Spleen (tissue), 11 donors: Measurements from ENCODE around the gene LAIR2. TPM values are rescaled to one million over a fixed set of nuclear protein-coding genes. Genes with fewer than 3 reads are reported as not detected.

Source experiments
- DNase-seq: peaks from one replicate; pipeline ENCODE4 v3.0.0-alpha.2; 2020
- H3K27ac ChIP-seq, 8 donors: fragments of 200-600 bp; sonication (generic) in 7 of 8; 1 replicate in 4 of 8; 2 replicates in 4 of 8; pipeline versions ENCODE4 v1.5.0 to v1.8.0; 2016 to 2021; ENCODE audit warnings: inconsistent platforms in 4 of 8, mild to moderate bottlenecking in 4 of 8, moderate library complexity in 1 of 8
- H3K27me3 ChIP-seq, 7 donors: fragments of 200-600 bp; sonication (generic) in 6 of 7; replicated peaks in 1 of 7; 1 replicate in 4 of 7; 2 replicates in 3 of 7; pipeline versions ENCODE4 v1.5.0 to v1.8.0; 2016 to 2021; ENCODE audit warnings: inconsistent platforms in 3 of 7, mild to moderate bottlenecking in 1 of 7
- H3K36me3 ChIP-seq, 6 donors: fragments of 200-600 bp; sonication (generic) in 5 of 6; 1 replicate in 4 of 6; 2 replicates in 2 of 6; pipeline versions ENCODE4 v1.5.0 to v1.8.0; 2016 to 2021; ENCODE audit warnings: inconsistent platforms in 2 of 6
- H3K4me1 ChIP-seq, 6 donors: fragments of 200-600 bp; sonication (generic) in 5 of 6; 1 replicate in 3 of 6; 2 replicates in 3 of 6; pipeline versions ENCODE4 v1.5.0 to v1.8.0; 2016 to 2021; ENCODE audit warnings: inconsistent platforms in 3 of 6
- H3K4me3 ChIP-seq, 8 donors: fragments of 200-600 bp; sonication (generic) in 7 of 8; 1 replicate in 4 of 8; 2 replicates in 4 of 8; pipeline versions ENCODE4 v1.5.0 to v1.8.0; 2016 to 2021; ENCODE audit warnings: inconsistent platforms in 4 of 8, mild to moderate bottlenecking in 4 of 8, moderate library complexity in 2 of 8
- H3K9me3 ChIP-seq, 8 donors: fragments of 200-600 bp; sonication (generic) in 7 of 8; 1 replicate in 4 of 8; 2 replicates in 4 of 8; pipeline versions ENCODE4 v1.5.0 to v1.8.0; 2016 to 2021; ENCODE audit warnings: inconsistent platforms in 4 of 8
- CTCF ChIP-seq, 11 experiments: fragments of 200-600 bp in 7 of 11; fragments of 450-650 bp in 4 of 11; sonication (generic) in 4 of 11; IDR thresholded peaks in 8 of 11; conservative IDR thresholded peaks in 3 of 11; 1 replicate in 7 of 11; 2 replicates in 4 of 11; pipeline versions ENCODE4 v1.4.0 to v1.8.0; 2016 to 2021; ENCODE audit warnings: antibody characterized with exemption in 11 of 11, inconsistent platforms in 4 of 11, mild to moderate bottlenecking in 1 of 11
- POLR2A ChIP-seq, 3 donors: fragments of 450-650 bp; IDR thresholded peaks; one replicate each; pipeline ENCODE4 v1.5.1; 2017; ENCODE audit warnings: antibody characterized with exemption in 3 of 3, mild to moderate bottlenecking in 1 of 3
- POLR2AphosphoS5 ChIP-seq, 3 donors: sonication (generic); formaldehyde crosslinking; IDR thresholded peaks; one replicate each; pipeline ENCODE4 v1.5.1; 2017; ENCODE audit warnings: antibody characterized with exemption in 3 of 3
- WGBS, 5 donors: extraction: QIAGEN DNeasy Blood & Tissue Kit in 3 of 5; methylation state at CpG; one replicate each; pipeline versions ENCODE4 v1.1.5 to v1.1.7; 2013 to 2018; 5-methylcytosine and 5-hydroxymethylcytosine counted together
- intact Hi-C: fragments of 100-400 bp; cut with DNase I; formaldehyde crosslinking; loops from one replicate; pipeline ENCODE4 v1.15.0; 2023; ENCODE audit warnings: low total_unique reads
- polyA plus RNA-seq, 3 donors: library from polyadenylated mRNA; stranded (reverse); fragments of 200-250 nt; gene quantifications; one replicate each; pipeline ENCODE4 v1.2.1, GENCODE V29; 2013
- total RNA-seq, 7 donors: library from RNA; depleted of rRNA in 3 of 7; stranded (reverse); fragments of >200 nt in 3 of 7; fragmentation: NEBNext Ultra II Directional in 4 of 7; extraction: Animal tissue kit (Norgen Biotek cat#: 25700) in 4 of 7; gene quantifications; one replicate each; pipeline versions ENCODE4 v1.1.0 to v1.2.1, GENCODE V29; 2016 to 2021
- donor health status: healthy with polysubstance abuse.
- donor health status: DM: no; HTN: no; CAD: no; lungs with moderate emphysema.
- donor health status: DM: no; HTN: no; CAD: no.
- donor health status: Bipolar disorder and iron deficiency.
- donor health status: healthy.
- donor health status: DM: no; HTN: no; CAD: no.
- donor health status: DM: yes; HTN: yes; CAD: no.

The LAIR2 gene
- total and polyA plus RNA-seq, 10 donors: 0.28 to 4.9 (median 3.1) TPM; not detected in 4

DNA sequence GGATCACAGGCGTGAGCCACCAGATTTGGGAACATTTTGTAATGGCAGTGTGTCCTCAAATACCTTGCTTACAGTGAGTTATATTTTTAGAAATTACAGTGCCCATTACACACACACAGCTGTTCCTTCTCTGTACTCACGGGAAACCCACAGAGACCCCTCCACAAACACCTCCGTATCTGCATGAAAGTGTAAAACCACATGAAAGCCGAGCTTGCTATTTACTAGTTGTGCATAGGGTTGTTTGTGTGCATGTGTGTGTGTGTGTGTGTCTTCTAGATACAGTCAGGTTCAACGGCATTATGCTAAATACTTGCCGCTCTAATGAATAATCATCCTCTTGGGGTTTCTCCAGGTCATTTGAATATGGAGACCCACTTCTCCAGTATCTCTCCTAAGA is 48.7 kb downstream of the LAIR2 start:
- DNase-seq: no peak
- Histone ChIP-seq H3K27ac (peak overlapping the region in 1 of 8 donors; percentile 17), H3K4me3 (no peak overlapping the region), H3K9me3 (no peaks in the 10 kb centered on the region), H3K4me1 (peaks cover 0 to 14% (median 11%) of the 10 kb centered on the region in 6 donors), H3K36me3 (no peaks in the 10 kb centered on the region), H3K27me3 (peaks cover 0 to 49% (median 0%) of the 10 kb centered on the region in 7 donors)
- TF ChIP-seq POLR2AphosphoS5 (IDR thresholded peaks at IDR 0.05): no peak
- no peak for TF ChIP-seq CTCF (IDR thresholded peaks at IDR 0.05 in 8 of 11, conservative IDR thresholded peaks at IDR 0.05 in 3 of 11)
- no peak for TF ChIP-seq POLR2A (IDR thresholded peaks at IDR 0.05)
- intact Hi-C loops: no loop called here
- WGBS, 5 donors: 37 to 64% (median 54%) methylated on average over 6 of the region's 6 CpGs

- DNase-seq: no peak
- Histone ChIP-seq H3K27me3 (peaks cover 0 to 49% (median 0%) of the 10 kb centered on the region in 7 donors), H3K27ac (peak overlapping the region in 1 of 8 donors; percentile 17), H3K4me1 (peaks cover 0 to 14% (median 11%) of the 10 kb centered on the region in 6 donors), H3K4me3 (peak overlapping the region in 2 of 8 donors; percentile 13 to 38), H3K36me3 (no peaks in the 10 kb centered on the region), H3K9me3 (no peaks in the 10 kb centered on the region)
- 52 to 61% (median 60%) methylated on average over 21 to 22 of the region's 22 CpGs for WGBS, 5 donors
- intact Hi-C loops: no loop called here
- TF ChIP-seq POLR2AphosphoS5 (IDR thresholded peaks at IDR 0.05) (peak in 2 of 3 donors; percentile 41), POLR2A (IDR thresholded peaks at IDR 0.05) (no peak), CTCF (IDR thresholded peaks at IDR 0.05 in 8 of 11, conservative IDR thresholded peaks at IDR 0.05 in 3 of 11) (no peak)
Observed at GRCh38 chr19:54551950-54552912, 49.6 kb downstream of the LAIR2 start.

DNA sequence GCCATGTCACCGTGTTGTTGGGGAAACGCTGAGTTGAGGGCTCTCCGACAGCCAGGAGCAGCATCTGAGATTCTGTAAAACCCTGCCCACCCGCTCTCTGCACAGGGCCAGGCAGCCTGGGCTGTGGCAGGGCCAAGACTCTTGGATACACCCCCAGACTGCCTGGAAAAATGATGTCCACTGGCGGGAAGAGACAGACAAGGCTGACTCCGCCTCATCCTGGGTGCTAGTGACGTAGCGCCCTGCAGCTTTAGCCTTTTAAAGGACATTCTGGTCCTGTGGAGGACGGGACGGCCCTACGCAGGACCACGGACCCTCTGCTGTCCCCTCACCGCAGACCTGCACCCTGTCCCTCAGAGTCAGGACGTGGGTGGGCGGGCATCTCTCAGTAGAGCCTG is 50.3 kb downstream of the LAIR2 start:
- Histone ChIP-seq H3K36me3 (no peaks in the 10 kb centered on the region), H3K4me3 (no peak overlapping the region), H3K27me3 (peaks cover 0 to 49% (median 0%) of the 10 kb centered on the region in 7 donors), H3K4me1 (peaks cover 0 to 14% (median 11%) of the 10 kb centered on the region in 6 donors), H3K9me3 (no peaks in the 10 kb centered on the region), H3K27ac (no peak overlapping the region)
- no peak for TF ChIP-seq POLR2AphosphoS5 (IDR thresholded peaks at IDR 0.05)
- intact Hi-C loops: no loop called here
- DNase-seq: no peak
- 84 to 91% (median 89%) methylated on average over 15 of the region's 15 CpGs for WGBS, 5 donors

- no peaks in the 10 kb centered on the region for H3K36me3 ChIP-seq
- no peak overlapping the region for H3K4me3 ChIP-seq
- intact Hi-C loops: no loop called here
- TF ChIP-seq POLR2A (IDR thresholded peaks at IDR 0.05): no peak
- no peak for TF ChIP-seq POLR2AphosphoS5 (IDR thresholded peaks at IDR 0.05)
- TF ChIP-seq CTCF (IDR thresholded peaks at IDR 0.05 in 8 of 11, conservative IDR thresholded peaks at IDR 0.05 in 3 of 11): no peak
- H3K27ac ChIP-seq: no peak overlapping the region
- H3K4me1 ChIP-seq: peaks cover 0 to 14% (median 11%) of the 10 kb centered on the region in 6 donors
- 68 to 87% (median 80%) methylated on average over 10 of the region's 10 CpGs for WGBS, 5 donors
- no peaks in the 10 kb centered on the region for H3K9me3 ChIP-seq
- DNase-seq: no peak
- H3K27me3 ChIP-seq: peaks cover 0 to 55% (median 0%) of the 10 kb centered on the region in 7 donors
Observed at GRCh38 chr19:54554006-54554405, 51.4 kb downstream of the LAIR2 start.
